Keratinocyte (primary cell): ENCODE measurements around the gene PIGM. TPM values are rescaled to one million over a fixed set of nuclear protein-coding genes. Genes with fewer than 3 reads are reported as not detected.

Source experiments
- DNase-seq: peaks from one replicate; pipeline ENCODE4 v3.0.0-alpha.2; 2011; ENCODE audit warnings: low read depth, missing footprints, low spot score
- FAIRE-seq: peaks from 2 replicates; lab custom pipeline; 2011; peaks lifted over from hg19 to GRCh38; lab: Jason Lieb, UNC
- H2AFZ ChIP-seq: 2 replicates; pipeline ENCODE4 v1.6.0; 2012; ENCODE audit warnings: low read length, control low read depth, inconsistent platforms; ENCODE audit not compliant: control insufficient read depth
- H3K27ac ChIP-seq: 2 replicates; pipeline ENCODE4 v1.5.1; 2011; ENCODE audit warnings: low read length; ENCODE audit not compliant: control insufficient read depth, insufficient read depth
- H3K27me3 ChIP-seq: 3 replicates; pipeline ENCODE4 v1.6.0; 2011; ENCODE audit warnings: low read length; ENCODE audit not compliant: control insufficient read depth, insufficient read depth; ENCODE audit errors: extremely low read depth
- H3K36me3 ChIP-seq, 2 experiments: 2 replicates in 1 of 2; 3 replicates in 1 of 2; pipeline ENCODE4 v1.5.1; 2011; ENCODE audit warnings: low read length in 2 of 2, mild to moderate bottlenecking in 1 of 2; ENCODE audit not compliant: control insufficient read depth in 2 of 2, insufficient read depth in 2 of 2; ENCODE audit errors: extremely low read depth in 1 of 2
- H3K4me1 ChIP-seq: 3 replicates; pipeline ENCODE4 v1.5.1; 2011; ENCODE audit warnings: low read length; ENCODE audit not compliant: control insufficient read depth, insufficient read depth; ENCODE audit errors: extremely low read depth
- H3K4me2 ChIP-seq: 3 replicates; pipeline ENCODE4 v1.6.0; 2011; ENCODE audit warnings: low read depth, low read length; ENCODE audit not compliant: control insufficient read depth, insufficient read depth; ENCODE audit errors: extremely low read depth
- H3K4me3 ChIP-seq, 3 experiments: fragments of 200-600 bp in 1 of 3; sonication (generic) in 1 of 3; 2 replicates in 2 of 3; 3 replicates in 1 of 3; pipeline ENCODE4 v1.5.1; 2011 to 2016; ENCODE audit warnings: low read length in 3 of 3, mild to moderate bottlenecking in 3 of 3, control low read depth in 2 of 3, inconsistent platforms in 1 of 3, low read depth in 1 of 3, mixed read lengths in 1 of 3, mixed run types in 1 of 3, moderate library complexity in 1 of 3; ENCODE audit not compliant: control insufficient read depth in 2 of 3, insufficient read depth in 2 of 3; ENCODE audit errors: extremely low read depth in 1 of 3
- H3K79me2 ChIP-seq: 2 replicates; pipeline ENCODE4 v1.6.0; 2012; ENCODE audit warnings: low read length; ENCODE audit not compliant: control insufficient read depth, insufficient read depth
- H3K9ac ChIP-seq: 3 replicates; pipeline ENCODE4 v1.6.0; 2011; ENCODE audit warnings: low read length; ENCODE audit not compliant: control insufficient read depth, insufficient read depth; ENCODE audit errors: extremely low read depth
- H3K9me1 ChIP-seq: 3 replicates; pipeline ENCODE4 v1.6.0; 2011; ENCODE audit warnings: low read length; ENCODE audit not compliant: control insufficient read depth, insufficient read depth; ENCODE audit errors: extremely low read depth
- H3K9me3 ChIP-seq: 2 replicates; pipeline ENCODE4 v1.5.1; 2012; ENCODE audit warnings: low read depth, low read length; ENCODE audit not compliant: control insufficient read depth
- H4K20me1 ChIP-seq: 3 replicates; pipeline ENCODE4 v1.6.0; 2011; ENCODE audit warnings: low read length; ENCODE audit not compliant: control insufficient read depth, insufficient read depth; ENCODE audit errors: extremely low read depth
- CTCF ChIP-seq, 3 experiments: IDR thresholded peaks in 1 of 3; conservative IDR thresholded peaks in 1 of 3; optimal IDR thresholded peaks in 1 of 3; 2 replicates in 2 of 3; 3 replicates in 1 of 3; pipeline versions ENCODE3 to v1.5.1; 2011; ENCODE audit warnings: low read length in 3 of 3, mild to moderate bottlenecking in 3 of 3, moderate library complexity in 2 of 3, control low read depth in 1 of 3, inconsistent platforms in 1 of 3; ENCODE audit not compliant: insufficient read depth in 2 of 3; ENCODE audit errors: extremely low read depth in 1 of 3
- EZH2 ChIP-seq: IDR thresholded peaks from one replicate; pipeline ENCODE4 v1.6.1; 2012; ENCODE audit warnings: inconsistent platforms, mild to moderate bottlenecking, low read length, moderate library complexity
- dilution Hi-C: fragments of 300-500 bp; cut with MboI; formaldehyde crosslinking; loops from one replicate; pipeline ENCODE4 v1.7.0; 2020; ENCODE audit warnings: low sequenced_read_pairs; ENCODE audit not compliant: extremely low pct_ligation_motif_present
- polyA plus RNA-seq, 5 experiments: library from polyadenylated mRNA; depleted of rRNA in 3 of 5; stranded (reverse) in 3 of 5; stranded (forward) in 1 of 5; unstranded in 1 of 5; fragments of >200 nt; gene quantifications; 1 replicate in 1 of 5; 2 replicates in 3 of 5; 3 replicates in 1 of 5; pipeline versions ENCODE4 v1.2.1 to v1.2.3, GENCODE V29; 2011 to 2012; ENCODE audit warnings: missing spikeins in 2 of 5, low read depth in 1 of 5, low replicate concordance in 1 of 5

Gene PIGM
- polyA plus RNA-seq, 1 donor (not counting 4 experiments of a cell fraction or from before 2014, with no cell fraction given), result 3.1 TPM

GRCh38 chr1:160063176-160063575, 31.4 kb upstream of the PIGM start:
- H3K27ac ChIP-seq, result no peak overlapping the region
- no peaks in the 10 kb centered on the region for H3K9me1 ChIP-seq
- H4K20me1 ChIP-seq, result no peaks in the 10 kb centered on the region
- H3K9ac ChIP-seq, result no peak overlapping the region
- DNase-seq (no peak), FAIRE-seq (no peak)
- H3K4me3 ChIP-seq, result no peak overlapping the region
- no peak overlapping the region for H2AFZ ChIP-seq
- TF ChIP-seq EZH2 (no peak), CTCF (optimal IDR thresholded peaks at IDR 0.05 in 1 of 3, IDR thresholded peaks at IDR 0.05 in 1 of 3, conservative IDR thresholded peaks at IDR 0.05 in 1 of 3; ENCODE audit: extremely low read depth in 1 of 3, insufficient read depth in 2 of 3, low read length in 3 of 3) (no peak)
- no peaks in the 10 kb centered on the region for H3K9me3 ChIP-seq
- no peak overlapping the region for H3K4me2 ChIP-seq
- no peaks in the 10 kb centered on the region for H3K79me2 ChIP-seq
- peaks cover 3% of the 10 kb centered on the region for H3K4me1 ChIP-seq
- H3K27me3 ChIP-seq, result peaks cover 36% of the 10 kb centered on the region
- dilution Hi-C loops, result no loop called here
- no peaks in the 10 kb centered on the region for H3K36me3 ChIP-seq

GRCh38 chr1:160062230-160062532, 30.4 kb upstream of the PIGM start:
- H3K27me3 ChIP-seq, result peaks cover 31% of the 10 kb centered on the region
- H3K4me2 ChIP-seq, result no peak overlapping the region
- H3K9ac ChIP-seq, result no peak overlapping the region
- no peaks in the 10 kb centered on the region for H3K9me1 ChIP-seq
- peaks cover 3% of the 10 kb centered on the region for H3K4me1 ChIP-seq
- DNase-seq (no peak), FAIRE-seq (no peak)
- H3K27ac ChIP-seq, result no peak overlapping the region
- dilution Hi-C loops, result no loop called here
- no peaks in the 10 kb centered on the region for H3K36me3 ChIP-seq
- H3K4me3 ChIP-seq, result no peak overlapping the region
- no peaks in the 10 kb centered on the region for H4K20me1 ChIP-seq
- no peaks in the 10 kb centered on the region for H3K79me2 ChIP-seq
- H3K9me3 ChIP-seq, result no peaks in the 10 kb centered on the region
- H2AFZ ChIP-seq, result no peak overlapping the region
- TF ChIP-seq EZH2 (no peak), CTCF (optimal IDR thresholded peaks at IDR 0.05 in 1 of 3, IDR thresholded peaks at IDR 0.05 in 1 of 3, conservative IDR thresholded peaks at IDR 0.05 in 1 of 3; ENCODE audit: extremely low read depth in 1 of 3, insufficient read depth in 2 of 3, low read length in 3 of 3) (no peak)
